Measurements from ENCODE around the gene PBRM1. TPM values are rescaled to one million over a fixed set of nuclear protein-coding genes. Genes with fewer than 3 reads are reported as not detected.

The PBRM1 gene
- total and polyA plus RNA-seq, 2 donors (not counting 3 experiments of a cell fraction or from before 2014, with no cell fraction given) = 26.7 to 87.1 TPM

DNA sequence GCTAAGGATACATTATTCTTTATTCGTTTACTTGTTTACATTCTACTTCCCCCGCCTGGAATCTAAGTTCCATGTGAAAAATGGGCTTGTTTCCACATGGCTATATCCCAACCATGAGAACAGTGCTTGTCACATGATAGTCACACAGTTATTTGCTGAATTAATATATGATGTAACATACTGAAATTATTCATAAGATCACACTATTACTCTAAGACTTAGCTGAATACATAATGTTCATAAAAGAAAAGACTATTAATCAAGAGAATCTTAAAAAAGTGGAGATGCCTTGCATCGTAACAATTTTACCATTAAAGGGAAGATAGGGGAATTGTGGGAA, 6.5 kb downstream of the PBRM1 start:
- no peak overlapping the region for H2AFZ ChIP-seq (ENCODE audit: low read depth, low read length)
- H3K9ac ChIP-seq (replicated peaks; ENCODE audit: extremely low read depth, insufficient read depth, low read length) = no peak overlapping the region
- no peaks in the 10 kb centered on the region for H3K9me1 ChIP-seq (replicated peaks; ENCODE audit: control insufficient read depth, extremely low read depth, insufficient read depth, low read length)
- peaks cover 55% of the 10 kb centered on the region for H3K79me2 ChIP-seq (ENCODE audit: control insufficient read depth, insufficient read depth, low read length)
- TF ChIP-seq, protein P1, sequence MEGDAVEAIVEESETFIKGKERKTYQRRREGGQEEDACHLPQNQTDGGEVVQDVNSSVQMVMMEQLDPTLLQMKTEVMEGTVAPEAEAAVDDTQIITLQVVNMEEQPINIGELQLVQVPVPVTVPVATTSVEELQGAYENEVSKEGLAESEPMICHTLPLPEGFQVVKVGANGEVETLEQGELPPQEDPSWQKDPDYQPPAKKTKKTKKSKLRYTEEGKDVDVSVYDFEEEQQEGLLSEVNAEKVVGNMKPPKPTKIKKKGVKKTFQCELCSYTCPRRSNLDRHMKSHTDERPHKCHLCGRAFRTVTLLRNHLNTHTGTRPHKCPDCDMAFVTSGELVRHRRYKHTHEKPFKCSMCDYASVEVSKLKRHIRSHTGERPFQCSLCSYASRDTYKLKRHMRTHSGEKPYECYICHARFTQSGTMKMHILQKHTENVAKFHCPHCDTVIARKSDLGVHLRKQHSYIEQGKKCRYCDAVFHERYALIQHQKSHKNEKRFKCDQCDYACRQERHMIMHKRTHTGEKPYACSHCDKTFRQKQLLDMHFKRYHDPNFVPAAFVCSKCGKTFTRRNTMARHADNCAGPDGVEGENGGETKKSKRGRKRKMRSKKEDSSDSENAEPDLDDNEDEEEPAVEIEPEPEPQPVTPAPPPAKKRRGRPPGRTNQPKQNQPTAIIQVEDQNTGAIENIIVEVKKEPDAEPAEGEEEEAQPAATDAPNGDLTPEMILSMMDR (IDR thresholded peaks at IDR 0.05; ENCODE audit: extremely low read depth in 1 of 2, insufficient read depth in 1 of 2, low read depth in 1 of 2, low read length in 2 of 2) = no peak
- TF ChIP-seq GATA2 (IDR thresholded peaks at IDR 0.05; ENCODE audit: insufficient read depth, insufficient read length, low read depth, low read length) (no peak), FOS (IDR thresholded peaks at IDR 0.05; ENCODE audit: borderline replicate concordance, insufficient read depth, low read length) (no peak), MYC (IDR thresholded peaks at IDR 0.05; ENCODE audit: low read depth, low read length) (no peak), EZH2 (IDR thresholded peaks at IDR 0.05; ENCODE audit: borderline replicate concordance, low read depth, low read length, severe bottlenecking) (no peak), POLR2AphosphoS5 (IDR thresholded peaks at IDR 0.05; ENCODE audit: insufficient read depth, low read depth, low read length) (no peak), JUN (IDR thresholded peaks at IDR 0.05; ENCODE audit: borderline replicate concordance, insufficient read depth, insufficient read length, low read depth) (no peak), POLR2A (IDR thresholded peaks at IDR 0.05; ENCODE audit: low read depth, low read length) (no peak)
- TF ChIP-seq, protein P2, sequence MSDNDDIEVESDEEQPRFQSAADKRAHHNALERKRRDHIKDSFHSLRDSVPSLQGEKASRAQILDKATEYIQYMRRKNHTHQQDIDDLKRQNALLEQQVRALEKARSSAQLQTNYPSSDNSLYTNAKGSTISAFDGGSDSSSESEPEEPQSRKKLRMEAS (IDR thresholded peaks at IDR 0.05; ENCODE audit: insufficient read depth, insufficient read length) = no peak
- intact Hi-C loops (cut with micrococcal nuclease) (no loop called here), dilution Hi-C loops (cut with MboI; ENCODE audit: extremely low pct_ligation_motif_present, low sequenced_read_pairs) (no loop called here)
- no peaks in the 10 kb centered on the region for H3K9me3 ChIP-seq (replicated peaks; ENCODE audit: control insufficient read depth, insufficient read depth, low read length)
- peaks cover under 1% of the 10 kb centered on the region for H3K4me1 ChIP-seq (ENCODE audit: control insufficient read depth, extremely low read depth, insufficient read depth, low read length)
- FAIRE-seq (no peak), DNase-seq (ENCODE audit: low read depth, low spot score) (no peak)
- peaks cover 2% of the 10 kb centered on the region for H4K20me1 ChIP-seq (replicated peaks; ENCODE audit: control insufficient read depth, extremely low read depth, insufficient read depth, low read length)
- ChIA-PET POLR2A (no interaction called here), CTCF (interaction anchor here (0.8 kb wide), 1 partner anchor 12 kb away, joined by 3 read pairs; no protein-coding TSS in a partner anchor)
- H3K36me3 ChIP-seq (ENCODE audit: control insufficient read depth in 2 of 2, extremely low read depth in 1 of 2, insufficient read depth in 2 of 2, low read length in 2 of 2) = peaks cover 17 to 23% of the 10 kb centered on the region in 2 experiments
- H3K4me3 ChIP-seq (replicated peaks in 1 of 3; ENCODE audit: insufficient read depth in 1 of 3, low read depth in 1 of 3, low read length in 3 of 3) = no peak overlapping the region
- H3K27me3 ChIP-seq (ENCODE audit: control insufficient read depth in 2 of 2, insufficient read depth in 2 of 2, low read length in 2 of 2) = no peaks in the 10 kb centered on the region
- H3K4me2 ChIP-seq (ENCODE audit: insufficient read depth, low read length) = no peak overlapping the region
- H3K27ac ChIP-seq (ENCODE audit: insufficient read depth, low read depth, low read length) = no peak overlapping the region
- BruUV-seq (replicated peaks) = no TSS peak
